CD4-positive, alpha-beta T cell treated with Interleukin-10 for 1 hour (primary cell): ENCODE data around the gene CBY1.
"Not testable (repeated sequence)": the region's sequence is repeated elsewhere in the genome, so short reads cannot be mapped to it uniquely, and the experiment has no call there.

ENCODE experiments used
- DNase-seq: peaks from one replicate; pipeline ENCODE4 v3.0.0-alpha.2; 2020

The CBY1 gene

DNA sequence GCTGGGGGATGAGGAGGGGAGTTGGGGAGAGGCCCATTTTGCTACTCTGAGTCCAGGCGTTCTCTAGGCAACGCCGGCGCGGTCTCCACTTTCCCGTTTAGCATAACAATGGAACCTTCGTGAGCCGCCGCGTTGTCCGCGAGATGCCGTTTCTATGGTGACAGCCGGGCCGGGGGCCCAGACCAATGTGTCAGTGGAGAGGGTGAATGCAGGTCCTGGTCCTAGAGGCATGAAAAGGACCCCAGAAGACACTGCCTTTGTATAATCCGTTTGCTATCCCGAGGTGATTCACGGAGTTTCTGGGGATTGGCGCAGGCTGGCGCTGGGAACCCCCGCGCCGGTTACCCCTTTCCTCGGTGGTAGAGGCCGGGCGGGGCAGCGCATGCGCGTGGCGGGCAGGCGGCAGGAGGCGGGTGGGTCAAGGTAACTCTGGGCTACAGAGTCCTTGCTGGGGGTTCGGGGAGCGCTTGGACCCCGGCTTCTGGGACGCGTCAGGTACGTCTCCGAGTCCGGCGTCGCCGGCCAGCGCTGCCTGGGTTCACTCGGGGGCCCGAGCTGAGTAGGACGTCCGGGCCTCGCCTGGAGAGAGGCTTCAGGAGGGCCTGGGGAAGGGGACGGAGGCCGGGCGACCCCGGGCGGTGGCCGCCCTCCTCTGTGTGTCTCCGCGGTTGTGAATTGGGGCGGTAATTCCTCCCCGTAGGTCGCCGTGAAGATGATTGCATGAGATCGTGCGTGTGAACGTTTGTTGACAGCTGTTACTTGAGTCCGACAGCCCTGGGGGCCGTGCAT is at the start of gene CBY1, which contains the start of gene FAM227A:
Gene CBY1, plus strand, starts transcription at position 383 of the 789 bp plus-strand sequence. CDS start 11,417 bp downstream, outside the sequence.
Gene FAM227A, minus strand, starts transcription at position 137 of the 789 bp plus-strand sequence. CDS start 6,224 bp downstream, outside the sequence.
- peak; percentile 88 for DNase-seq

DNA sequence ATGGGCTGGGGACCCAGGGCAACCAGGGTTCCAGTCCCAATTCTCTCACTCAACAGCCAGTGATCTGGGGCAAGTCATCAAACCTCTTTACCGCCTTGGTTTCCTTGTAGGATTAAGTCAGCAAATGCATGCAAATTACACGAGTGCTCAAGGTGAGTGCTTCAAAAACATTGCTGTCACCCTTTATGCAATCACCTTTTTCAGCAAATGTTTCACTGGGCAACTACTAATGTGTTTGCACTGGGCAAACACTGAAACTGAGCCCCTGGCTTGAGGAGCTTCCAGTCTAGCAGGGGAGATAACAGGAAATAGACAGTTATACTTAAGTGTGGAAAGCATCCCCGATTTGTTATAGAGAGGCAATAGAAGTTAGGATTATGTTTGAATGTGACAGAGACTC is 48.8 kb upstream of the CBY1 start:
- no peak for DNase-seq

DNA sequence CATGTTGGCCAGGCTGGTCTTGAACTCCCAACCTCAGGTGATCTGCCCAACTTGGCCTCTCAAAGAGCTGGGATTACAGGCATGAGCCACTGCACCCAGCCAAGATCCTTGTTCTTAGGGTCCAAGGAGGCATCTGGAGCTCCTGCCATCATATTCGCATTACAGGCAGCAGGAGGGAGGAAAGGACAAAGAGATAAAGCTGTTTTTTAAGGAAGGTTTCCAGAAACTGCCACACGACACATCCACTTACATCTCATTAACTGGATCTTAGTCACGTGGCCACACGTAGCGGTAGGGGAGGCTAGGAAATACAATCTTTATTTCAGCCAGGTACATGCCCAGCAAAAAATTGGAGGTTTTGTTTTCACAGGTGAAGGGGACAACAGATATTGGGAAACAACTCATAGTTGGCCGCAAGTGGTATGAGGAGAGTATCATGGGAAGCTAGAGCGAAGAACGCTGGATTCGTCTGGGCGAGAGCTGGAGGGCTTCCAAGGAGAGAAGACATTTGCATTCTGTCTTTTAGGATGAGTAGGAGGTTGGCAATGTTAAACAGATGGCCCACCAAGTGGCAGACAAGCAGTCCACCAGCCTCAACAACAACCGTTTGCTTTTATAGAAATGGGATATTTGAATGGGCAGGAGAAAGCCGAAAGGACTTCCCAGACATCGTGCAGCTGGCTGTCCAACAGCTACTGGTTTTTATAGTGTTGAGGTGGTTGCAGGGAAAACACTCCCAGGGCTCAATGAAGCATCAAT is 47.3 kb upstream of the CBY1 start:
- no peak for DNase-seq

DNA sequence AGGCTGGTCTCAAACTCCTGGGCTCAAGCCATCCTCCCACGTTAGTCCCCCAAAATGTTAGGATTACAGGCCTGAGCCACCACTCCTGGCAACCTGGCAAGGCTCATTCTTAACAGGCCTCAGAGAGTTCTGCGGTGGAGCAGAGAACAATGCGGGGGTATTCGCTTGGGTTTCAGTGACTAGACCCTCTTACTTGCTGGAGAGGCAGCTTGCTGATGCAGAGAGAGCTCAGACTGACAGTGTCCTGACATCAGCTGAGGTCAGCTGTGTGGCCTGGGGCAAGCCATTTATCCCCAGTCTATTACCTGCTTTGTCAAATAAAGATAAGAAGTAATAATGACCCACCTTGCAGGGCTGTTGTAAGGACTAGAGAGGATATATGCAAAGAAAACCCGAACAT is 46.2 kb upstream of the CBY1 start:
- DNase-seq: no peak

DNA sequence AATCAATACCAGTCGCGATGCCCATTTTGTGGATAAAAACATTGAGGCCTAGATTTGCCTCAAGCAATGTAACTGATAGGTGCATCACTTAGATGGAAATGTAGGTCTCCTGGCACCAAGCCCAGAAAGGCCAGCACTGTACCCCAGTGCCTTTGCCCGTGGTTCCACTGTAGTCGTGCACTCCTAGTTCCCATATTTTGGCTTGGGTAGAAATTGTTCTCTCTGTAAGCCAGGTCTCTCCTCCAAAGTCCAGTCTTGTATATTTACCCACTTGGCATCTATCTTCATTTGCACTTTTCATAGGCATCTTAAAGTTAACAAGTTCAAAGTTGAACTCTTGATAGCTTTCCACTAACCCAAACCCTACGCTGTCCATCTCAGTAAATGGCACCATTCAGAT is 44.9 kb upstream of the CBY1 start:
- no peak for DNase-seq

DNA sequence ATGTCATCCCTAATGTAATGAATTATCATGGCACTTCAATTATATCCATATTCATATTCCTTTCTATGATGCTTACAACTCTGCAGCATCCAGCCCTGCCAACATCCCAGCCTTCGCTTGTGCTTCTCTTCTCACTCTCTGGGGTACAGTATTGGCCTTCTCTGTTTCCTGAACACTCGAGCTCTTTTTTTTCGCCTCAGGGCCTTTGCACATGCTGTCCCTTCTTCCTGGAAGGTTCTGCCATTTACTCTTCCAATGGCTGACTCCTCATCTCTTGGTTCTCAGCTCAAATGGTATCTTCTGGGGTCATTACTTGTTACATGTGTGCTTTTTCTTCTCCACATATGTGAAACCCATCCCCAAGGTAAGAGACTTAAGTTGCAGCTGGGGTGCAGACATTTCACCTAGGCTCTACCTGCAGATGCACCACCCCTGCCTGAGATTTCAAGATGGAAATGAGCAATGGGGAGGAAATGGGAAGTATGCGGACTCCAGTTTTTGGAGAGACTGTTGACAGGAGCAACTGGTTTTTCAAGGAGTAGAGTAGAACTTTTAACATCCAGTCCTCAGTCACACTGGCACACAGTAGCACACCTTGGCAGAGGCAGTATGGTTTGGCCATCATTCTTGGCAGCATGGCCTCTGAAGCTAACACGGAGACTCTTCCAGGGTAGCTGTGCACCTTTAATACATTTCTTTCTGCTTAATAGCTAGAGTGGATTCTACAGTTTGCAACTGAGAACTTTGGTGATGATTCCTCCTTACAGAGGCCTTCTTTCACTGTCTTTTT is 44.0 kb upstream of the CBY1 start:
- no peak for DNase-seq

DNA sequence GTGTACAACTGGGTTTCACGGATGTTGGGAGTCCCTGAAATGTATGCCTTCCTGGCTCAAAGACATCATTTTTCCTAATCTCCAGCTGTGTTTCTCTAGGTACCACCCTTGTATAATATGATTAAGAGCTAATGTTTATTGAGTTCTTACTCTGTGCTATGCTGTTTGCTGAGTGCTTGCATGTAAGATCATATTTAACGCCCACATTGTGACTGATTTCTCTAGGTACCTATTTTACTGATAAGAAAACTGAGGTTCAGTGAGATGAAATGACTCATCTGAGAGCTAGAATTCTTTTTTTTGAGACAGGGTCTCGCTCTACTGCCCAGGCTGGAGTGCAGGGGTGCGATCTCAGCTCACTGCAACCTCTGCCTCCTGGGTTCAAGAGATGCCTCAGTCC is 42.9 kb upstream of the CBY1 start:
- DNase-seq: no peak

DNA sequence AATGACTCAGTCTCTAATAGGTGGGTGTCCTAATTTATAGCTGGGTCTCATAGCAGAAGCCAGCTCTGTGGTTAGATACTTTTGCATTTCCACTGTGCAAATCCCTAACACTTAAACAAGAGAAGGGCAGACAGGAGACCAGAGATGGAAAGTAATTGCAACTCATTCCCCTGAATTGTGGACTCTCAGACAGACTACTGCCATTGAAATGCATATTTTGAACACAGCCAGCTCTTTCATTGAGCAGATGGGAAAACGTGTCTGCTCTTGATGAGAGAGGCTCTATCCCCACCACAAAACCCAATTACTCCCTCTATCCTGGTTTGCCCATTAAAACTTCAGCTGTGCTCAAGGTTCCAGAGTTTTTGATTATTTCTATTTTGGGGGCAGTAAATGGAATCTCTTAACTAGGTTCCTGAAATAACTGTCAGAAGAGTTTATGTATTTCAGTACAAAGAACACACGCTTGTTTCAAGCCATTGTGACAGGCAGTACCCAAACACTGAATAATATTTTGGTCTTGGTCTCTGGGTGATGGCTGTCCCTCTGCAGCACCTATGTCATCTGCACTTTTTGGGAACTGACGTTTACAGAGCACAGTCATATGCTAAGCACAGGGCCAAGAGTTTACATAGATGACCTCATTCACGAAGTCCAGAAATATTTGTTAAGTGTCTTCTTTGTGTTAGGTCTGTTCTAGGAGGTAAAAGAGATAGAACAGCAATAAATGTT is 41.9 kb upstream of the CBY1 start:
- DNase-seq: no peak

DNA sequence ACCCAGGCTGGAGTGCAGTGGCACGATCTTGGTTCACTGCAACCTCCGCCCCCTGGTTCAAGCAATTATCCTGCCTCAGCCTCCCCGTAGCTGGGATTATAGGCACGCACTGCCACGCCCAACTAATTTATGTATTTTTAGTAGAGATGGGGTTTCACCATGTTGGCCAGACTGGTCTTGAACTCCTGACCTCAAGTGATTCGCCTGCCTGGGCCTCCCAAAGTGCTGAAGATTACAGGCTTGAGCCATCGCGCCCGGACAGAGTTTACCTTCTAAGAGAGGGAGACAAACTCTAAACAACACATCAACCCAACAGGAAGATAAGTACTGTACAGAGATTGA is 41.4 kb upstream of the CBY1 start:
- not testable (repeated sequence) for DNase-seq

DNA sequence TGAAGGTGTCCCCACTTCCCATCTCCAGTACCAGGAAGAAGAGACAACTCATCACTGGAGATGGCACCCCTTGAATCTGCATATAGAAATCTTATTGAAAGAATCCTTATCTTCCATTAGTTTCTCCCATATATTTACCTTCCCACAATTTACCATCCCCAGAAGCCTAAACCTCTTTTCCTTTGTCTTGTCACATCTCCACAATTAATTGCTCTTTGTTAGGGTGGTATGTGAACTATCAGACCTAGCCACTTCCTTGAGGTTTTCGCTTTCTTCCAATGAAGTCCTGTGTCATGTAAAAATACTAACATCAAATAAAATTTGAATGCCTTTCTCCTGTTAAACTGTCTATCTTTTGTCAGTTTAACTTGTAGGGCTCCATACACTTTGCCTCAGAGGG is 38.2 kb upstream of the CBY1 start:
- DNase-seq: no peak

DNA sequence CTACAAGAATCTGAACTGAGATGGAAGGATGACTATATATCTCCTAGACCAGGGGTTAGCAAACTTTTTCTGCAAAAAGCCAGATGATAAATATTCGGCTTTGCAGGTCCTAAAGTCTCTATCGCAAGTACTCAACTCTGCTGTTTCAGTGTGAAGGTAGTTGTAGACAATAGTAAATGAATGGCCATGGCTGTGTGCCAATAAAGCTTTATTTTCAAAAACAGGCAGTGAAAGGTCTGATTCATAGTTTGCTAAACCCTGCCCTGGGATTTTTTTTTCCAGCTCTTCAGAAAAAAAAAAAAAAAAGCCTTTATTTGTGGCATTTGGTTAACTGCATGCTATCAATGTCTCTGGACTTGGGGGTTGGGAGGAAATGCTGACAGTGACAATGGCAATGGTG is 37.8 kb upstream of the CBY1 start:
- DNase-seq: no peak

DNA sequence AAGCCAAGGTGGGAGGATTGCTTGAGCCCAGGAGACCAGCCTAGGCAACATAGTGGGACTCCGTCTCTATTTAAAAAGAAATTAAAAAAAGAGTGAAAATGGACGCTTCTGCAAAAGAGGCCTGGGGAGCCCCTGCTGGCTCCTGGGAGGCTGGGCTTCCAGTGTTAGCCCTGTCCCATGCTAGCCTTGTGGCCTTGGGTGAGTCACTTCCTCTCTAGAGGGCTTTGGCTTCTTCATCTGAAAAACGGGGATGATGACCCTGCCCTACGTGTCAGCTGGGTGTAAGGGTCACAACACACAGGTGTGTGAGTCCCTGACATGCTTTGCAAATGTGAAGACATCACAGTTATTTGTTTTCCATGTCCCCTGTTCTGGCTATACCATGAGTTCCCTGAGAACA is 33.1 kb upstream of the CBY1 start:
- no peak for DNase-seq

DNA sequence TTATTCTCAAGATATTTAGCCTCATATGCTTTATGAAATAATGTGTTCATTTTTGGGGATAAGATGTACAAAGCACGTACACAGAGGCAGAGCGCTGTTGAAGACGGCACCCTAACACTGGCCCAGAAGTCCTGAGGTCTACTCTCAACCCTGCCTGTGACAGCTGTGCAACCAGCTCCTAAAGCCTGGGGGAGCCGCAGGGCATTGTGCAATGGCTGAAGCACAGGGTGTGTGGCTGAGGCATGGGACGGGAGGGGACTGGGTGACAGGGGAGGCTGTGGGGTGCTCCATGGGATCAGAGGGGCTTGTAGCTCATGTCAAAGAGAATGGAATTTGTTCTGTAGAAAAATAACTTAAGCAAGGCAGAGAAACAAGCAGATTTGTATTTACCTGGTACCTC is 28.0 kb upstream of the CBY1 start:
- DNase-seq: no peak

DNA sequence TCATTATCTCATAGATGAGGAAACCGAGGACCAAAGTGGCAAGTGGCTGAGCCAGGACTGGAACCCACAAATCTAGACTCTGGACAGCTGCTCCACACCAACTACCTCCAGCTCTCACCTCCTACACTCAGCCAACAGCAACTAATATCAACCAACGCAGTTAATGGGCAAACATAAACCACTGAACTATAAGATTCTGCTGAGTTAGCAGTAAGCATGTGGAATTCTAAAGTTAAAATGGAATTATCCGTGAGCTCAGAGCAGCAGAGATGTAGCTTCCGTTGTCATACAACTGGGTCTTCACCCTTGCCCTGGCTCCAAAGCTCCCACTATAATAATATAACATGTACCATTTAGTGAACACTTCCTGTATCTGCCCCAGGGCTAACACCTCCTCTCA is 27.3 kb upstream of the CBY1 start:
- DNase-seq: no peak

DNA sequence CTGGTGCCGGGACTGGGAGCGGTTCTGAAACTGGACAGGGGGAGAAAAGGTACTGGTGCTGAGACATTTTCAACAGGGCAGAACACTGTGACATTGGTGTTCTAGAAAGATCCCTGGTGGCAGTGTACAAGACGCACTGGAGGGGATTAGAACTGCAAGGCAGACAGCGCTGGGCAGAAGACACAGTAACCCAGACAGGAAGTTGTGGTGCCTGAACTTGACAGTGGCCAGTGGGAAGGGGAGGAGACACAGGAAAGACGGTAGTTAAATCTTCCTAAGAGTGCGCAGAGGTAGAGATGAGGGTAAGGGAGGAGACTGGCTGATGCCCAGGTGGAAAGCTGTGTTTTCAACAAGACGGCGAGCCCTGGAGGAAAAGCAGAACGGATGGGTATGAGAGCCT is 24.7 kb upstream of the CBY1 start:
- DNase-seq: no peak

DNA sequence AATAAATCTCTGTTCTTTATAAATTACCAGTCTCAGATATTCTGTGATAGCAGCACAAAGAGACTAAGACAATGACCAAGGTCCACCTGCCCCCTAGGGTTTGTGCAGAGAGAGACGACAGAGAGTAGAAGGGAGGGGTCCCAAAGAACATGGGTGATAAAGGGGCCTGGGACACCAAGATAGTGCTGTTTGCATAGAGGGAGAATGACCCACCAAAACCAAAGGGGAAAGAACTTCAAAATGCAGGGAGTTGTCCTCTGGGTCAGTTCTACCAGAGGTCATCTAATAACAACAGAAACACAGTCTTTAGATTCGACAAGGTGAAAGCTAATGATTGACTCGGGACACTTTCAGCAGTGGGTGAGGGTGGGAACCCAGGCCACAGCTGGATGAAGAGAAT is 23.9 kb upstream of the CBY1 start:
- DNase-seq: no peak

DNA sequence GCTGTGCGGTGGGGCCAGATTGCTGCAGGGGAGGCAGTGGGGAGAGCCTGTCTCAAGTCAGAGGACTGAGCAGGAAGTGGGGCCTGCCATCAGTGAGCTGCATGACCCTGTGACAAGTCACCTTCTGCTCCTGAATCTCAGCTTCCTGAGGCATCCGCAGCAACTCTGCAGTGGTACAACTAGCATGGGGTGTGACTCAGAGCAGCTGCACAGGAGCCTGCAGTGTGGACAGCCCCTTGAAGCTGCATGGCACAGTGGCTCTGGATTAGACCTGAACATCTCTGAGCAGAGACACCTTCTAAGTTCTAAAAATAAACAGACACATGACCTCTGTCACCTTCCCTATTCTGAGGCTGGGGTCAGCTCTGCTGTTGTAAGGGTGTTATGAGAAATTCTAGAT is 18.2 kb upstream of the CBY1 start:
- no peak for DNase-seq

DNA sequence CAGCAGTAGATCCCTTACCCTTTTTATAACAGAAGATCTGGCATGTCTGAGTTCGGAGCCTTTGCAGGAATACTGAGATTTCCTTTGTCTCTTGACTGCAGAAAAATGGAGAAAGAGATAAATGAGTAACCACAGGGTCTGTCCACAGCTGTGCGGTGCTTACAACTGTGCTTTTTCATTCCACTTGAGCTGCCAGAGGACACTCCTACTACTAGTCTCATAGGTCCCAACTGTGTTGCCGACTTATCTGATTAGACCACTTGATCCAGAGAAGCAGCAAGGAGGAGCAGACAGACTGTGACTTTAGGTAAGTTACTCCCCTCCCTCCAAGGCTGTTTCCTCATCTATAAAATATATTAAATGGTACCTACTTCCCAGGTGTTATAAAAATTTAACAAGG is 17.7 kb upstream of the CBY1 start:
- no peak for DNase-seq

DNA sequence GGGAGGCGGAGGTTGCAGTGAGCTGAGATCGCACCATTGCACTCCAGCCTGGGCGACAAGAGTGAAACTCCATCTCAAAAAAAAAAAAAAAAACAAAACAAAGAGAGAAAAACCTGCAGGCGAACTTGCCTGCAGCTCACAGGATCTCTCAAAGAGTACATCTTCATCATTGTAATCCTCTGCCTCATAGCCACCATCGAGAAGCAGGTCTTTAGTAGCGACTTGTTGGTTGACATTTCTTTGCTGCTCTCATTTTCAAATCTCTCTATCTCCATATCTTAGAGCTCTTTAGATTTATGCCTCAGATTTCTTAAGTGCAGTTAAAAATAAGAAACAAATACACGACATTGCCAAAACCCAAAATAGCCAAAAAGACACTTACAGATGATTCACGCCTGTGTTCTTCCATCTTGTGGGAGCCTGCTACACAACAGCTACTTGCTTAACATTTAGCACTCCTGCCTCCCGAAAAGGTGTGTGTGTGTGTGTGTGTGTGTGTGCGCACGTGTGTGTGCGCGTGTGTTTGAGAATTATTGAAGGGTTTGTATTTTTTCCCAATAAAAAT is 14.9 kb upstream of the CBY1 start:
- DNase-seq: no peak

DNA sequence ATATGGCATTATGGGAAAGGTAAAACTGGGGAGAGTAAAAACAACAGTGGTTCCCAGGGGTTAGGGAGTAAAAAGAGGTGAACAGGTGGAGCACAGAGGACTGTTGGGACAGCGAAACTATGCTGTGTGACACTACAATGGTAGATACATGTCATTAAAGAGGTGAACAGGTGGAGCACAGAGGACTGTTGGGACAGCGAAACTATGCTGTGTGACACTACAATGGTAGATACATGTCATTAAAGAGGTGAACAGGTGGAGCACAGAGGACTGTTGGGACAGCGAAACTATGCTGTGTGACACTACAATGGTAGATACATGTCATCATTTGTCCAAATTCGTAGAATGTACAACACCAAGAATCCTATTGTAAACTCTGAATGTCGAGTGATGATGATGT is 12.2 kb upstream of the CBY1 start:
- DNase-seq: not testable (repeated sequence)

DNA sequence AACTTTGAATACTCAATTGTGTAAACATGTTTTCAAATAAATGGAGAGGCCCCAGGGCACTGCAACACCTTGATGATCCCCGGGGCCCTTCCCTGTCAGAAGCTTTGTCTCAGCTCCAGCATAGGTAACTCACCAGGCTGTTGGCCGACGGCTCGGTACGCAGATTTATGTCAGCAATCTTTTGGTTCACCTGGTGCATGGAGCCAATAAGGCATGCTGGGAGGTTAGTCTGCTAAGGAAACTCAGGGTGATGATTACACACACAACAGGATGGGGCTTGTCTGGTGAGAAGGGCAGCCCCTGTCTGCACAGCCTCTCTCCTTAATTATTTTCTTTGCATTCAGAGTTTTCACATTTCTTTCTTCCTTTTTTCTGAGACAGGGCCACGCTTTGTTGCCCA is 11.0 kb upstream of the CBY1 start:
- no peak for DNase-seq

DNA sequence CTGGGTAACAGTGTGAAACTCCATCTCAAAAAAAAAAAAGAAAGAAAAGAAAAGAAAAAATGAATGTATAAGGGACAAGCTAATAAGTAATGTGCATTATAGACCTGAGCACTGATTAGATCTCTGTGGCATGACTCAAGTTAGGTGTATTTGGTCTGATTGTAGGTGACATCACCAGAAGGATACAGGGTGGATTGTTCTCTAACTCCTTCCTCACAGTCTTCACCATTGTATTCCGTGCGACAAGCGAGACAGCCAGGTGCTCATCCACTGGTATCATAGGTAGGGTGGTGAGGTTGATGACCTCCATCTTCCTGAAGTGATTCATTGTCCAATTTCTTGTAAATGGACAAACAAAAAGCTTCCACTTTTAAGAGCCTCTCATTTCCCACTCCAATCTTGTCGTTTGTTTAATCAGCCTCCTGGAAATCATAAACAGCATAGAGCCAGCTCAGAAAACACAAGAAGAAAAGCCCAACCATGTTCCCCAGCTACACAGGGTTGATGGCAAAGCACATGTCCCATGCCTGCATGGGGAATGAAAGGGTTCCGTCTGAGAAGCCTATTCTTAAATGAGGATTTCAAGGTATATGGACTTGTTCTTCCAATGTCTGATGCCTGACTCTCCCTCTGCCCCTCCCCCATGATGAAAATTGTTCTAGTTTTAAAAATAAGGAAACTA is 6.5 kb upstream of the CBY1 start:
- DNase-seq: no peak
